HCT116 (cell line): ENCODE data around the gene FBXL7. TPM values are rescaled to one million over a fixed set of nuclear protein-coding genes. Genes with fewer than 3 reads are reported as not detected.

Experiments
- ATAC-seq: fragments of 200-7000 bp; cut with Tn5 transposase; 2 replicates; pipeline ENCODE4 v1.9.1; 2020; ENCODE audit warnings: mild to moderate bottlenecking, moderate library complexity
- BruUV-seq: library from RNA; stranded (reverse); fragments of 400-500 nt; replicated peaks from 2 replicates; lab custom pipeline; 2021; lab: Mats Ljungman, UMichigan
- CTCF ChIA-PET: fragments of 300-600 bp; sonication (Branson Sonifier 250); formaldehyde crosslinking; loops from one replicate; lab custom pipeline; 2021; ENCODE audit warnings: antibody characterized with exemption; lab: Charles Lee
- POLR2A ChIA-PET: fragments of 300-600, 350-600 bp; sonication (Branson Sonifier 250); formaldehyde crosslinking; loops from one replicate; lab custom pipeline; 2021; ENCODE audit warnings: antibody characterized with exemption; lab: Charles Lee
- RAD21 ChIA-PET, 2 experiments: fragments of 300-600 bp; sonication (Branson Sonifier 250); formaldehyde crosslinking; loops; one replicate each; lab custom pipeline; 2023; ENCODE audit warnings: low total read pairs in 2 of 2; ENCODE audit not compliant: uncharacterized antibody in 2 of 2, unreplicated experiment in 2 of 2, low non-redundant PET in 1 of 2; lab: Charles Lee
- DNase-seq: peaks from one replicate; pipeline ENCODE4 v3.0.0-alpha.2; 2010; ENCODE audit warnings: low read depth, low spot score
- H2AFZ ChIP-seq: fragments of 200-600 bp; shearing (Covaris generic), sonication (generic); 2 replicates; pipeline ENCODE4 v1.6.1; 2017; ENCODE audit warnings: low read depth, mixed run types, mixed read lengths, antibody characterized with exemption, low read length; ENCODE audit not compliant: poor library complexity, severe bottlenecking
- H3K27ac ChIP-seq: 2 replicates; pipeline ENCODE4 v1.5.1; 2012; ENCODE audit warnings: low read depth, low read length
- H3K27me3 ChIP-seq: fragments of 200-600 bp; sonication (generic); 2 replicates; pipeline ENCODE4 v1.6.1; 2016; ENCODE audit warnings: mixed run types, low read length, mixed read lengths; ENCODE audit not compliant: insufficient read depth
- H3K36me3 ChIP-seq, 2 experiments: fragments of 200-500 bp in 1 of 2; fragments of 200-600 bp in 1 of 2; sonication (Bioruptor generic) in 1 of 2; sonication (generic) in 1 of 2; 2 replicates each; pipeline versions ENCODE4 v1.5.1 to v1.6.1; 2014 to 2016; ENCODE audit warnings: low read length in 2 of 2, inconsistent platforms in 1 of 2, mixed read lengths in 1 of 2, mixed run types in 1 of 2; ENCODE audit not compliant: insufficient read depth in 2 of 2, control insufficient read depth in 1 of 2
- H3K4me1 ChIP-seq, 2 experiments: fragments of 200-600 bp in 1 of 2; sonication (generic) in 1 of 2; 2 replicates each; pipeline versions ENCODE4 v1.5.1 to v1.6.1; 2012 to 2017; ENCODE audit warnings: low read length in 2 of 2, inconsistent platforms in 1 of 2, mild to moderate bottlenecking in 1 of 2, mixed read lengths in 1 of 2, mixed run types in 1 of 2, moderate library complexity in 1 of 2; ENCODE audit not compliant: insufficient read depth in 2 of 2, control insufficient read depth in 1 of 2
- H3K4me2 ChIP-seq: fragments of 200-600 bp; sonication (generic); 2 replicates; pipeline ENCODE4 v1.6.1; 2017; ENCODE audit warnings: mixed run types, low read length, mixed read lengths
- H3K4me3 ChIP-seq, 2 experiments: fragments of 200-600 bp in 1 of 2; sonication (generic) in 1 of 2; replicated peaks in 1 of 2; 2 replicates each; pipeline ENCODE4 v1.5.1; 2011 to 2016; ENCODE audit warnings: low read length in 2 of 2, control low read depth in 1 of 2, low read depth in 1 of 2, mild to moderate bottlenecking in 1 of 2, mixed read lengths in 1 of 2, mixed run types in 1 of 2
- H3K79me2 ChIP-seq: fragments of 200-600 bp; sonication (generic); 2 replicates; pipeline ENCODE4 v1.6.1; 2017; ENCODE audit warnings: mild to moderate bottlenecking, mixed run types, low read length, moderate library complexity, mixed read lengths; ENCODE audit not compliant: insufficient read depth
- H3K9ac ChIP-seq: fragments of 200-600 bp; sonication (generic); 2 replicates; pipeline ENCODE4 v1.6.1; 2016; ENCODE audit warnings: low read length, mixed read lengths
- H3K9me2 ChIP-seq: fragments of 200-600 bp; sonication (generic), shearing (Covaris generic); 2 replicates; pipeline ENCODE4 v1.6.1; 2017; ENCODE audit warnings: mixed run types, mild to moderate bottlenecking, moderate library complexity; ENCODE audit not compliant: insufficient read depth
- H3K9me3 ChIP-seq, 2 experiments: fragments of 200-500 bp in 1 of 2; fragments of 200-600 bp in 1 of 2; sonication (Bioruptor generic) in 1 of 2; sonication (generic) in 1 of 2; 2 replicates each; pipeline ENCODE4 v1.6.1; 2014 to 2017; ENCODE audit warnings: low read length in 2 of 2, mixed read lengths in 2 of 2, inconsistent platforms in 1 of 2, low read depth in 1 of 2, mild to moderate bottlenecking in 1 of 2, mixed run types in 1 of 2, moderate library complexity in 1 of 2; ENCODE audit not compliant: control insufficient read depth in 1 of 2, insufficient read depth in 1 of 2
- H4K20me1 ChIP-seq: fragments of 200-600 bp; sonication (generic), shearing (Covaris generic); 2 replicates; pipeline ENCODE4 v1.6.1; 2017; ENCODE audit warnings: mixed run types, mild to moderate bottlenecking, moderate library complexity; ENCODE audit not compliant: insufficient read depth
- CBX3 ChIP-seq: IDR thresholded peaks from 2 replicates; pipeline ENCODE4 v1.6.1; 2012; ENCODE audit warnings: low read depth
- CEBPB ChIP-seq: IDR thresholded peaks from 2 replicates; pipeline ENCODE4 v1.6.1; 2012; ENCODE audit warnings: low read depth
- EGR1 ChIP-seq: IDR thresholded peaks from 2 replicates; pipeline ENCODE4 v1.6.1; 2012; ENCODE audit warnings: low read depth
- EZH2 ChIP-seq: fragments of 200-600 bp; sonication (generic); IDR thresholded peaks from 2 replicates; pipeline ENCODE4 v1.6.1; 2017; ENCODE audit warnings: antibody characterized with exemption, mixed run types
- EZH2phosphoT487 ChIP-seq: fragments of 200-600 bp; IDR thresholded peaks from 2 replicates; pipeline ENCODE4 v1.6.1; 2018; ENCODE audit warnings: antibody characterized with exemption, borderline replicate concordance
- FOSL1 ChIP-seq: IDR thresholded peaks from 2 replicates; pipeline ENCODE4 v1.6.1; 2012; ENCODE audit warnings: low read depth
- JUND ChIP-seq: IDR thresholded peaks from 2 replicates; pipeline ENCODE4 v1.6.1; 2012
- POLR2AphosphoS5 ChIP-seq: IDR thresholded peaks from 2 replicates; pipeline ENCODE4 v1.6.1; 2011; ENCODE audit warnings: mild to moderate bottlenecking, low read depth, low read length, moderate library complexity
- RAD21 ChIP-seq: IDR thresholded peaks from 2 replicates; pipeline ENCODE4 v1.6.1; 2012; ENCODE audit warnings: low read depth, mild to moderate bottlenecking
- SIN3A ChIP-seq: IDR thresholded peaks from 2 replicates; pipeline ENCODE4 v1.6.1; 2012; ENCODE audit warnings: low read depth
- TCF7L2 ChIP-seq: IDR thresholded peaks from 2 replicates; pipeline ENCODE4 v1.7.0; 2011; ENCODE audit warnings: borderline replicate concordance, inconsistent platforms; ENCODE audit not compliant: insufficient read depth, insufficient read length; ENCODE audit errors: extremely low read depth
- YY1 ChIP-seq: IDR thresholded peaks from 2 replicates; pipeline ENCODE4 v1.6.1; 2011; ENCODE audit warnings: low read length, low read depth, moderate library complexity, mild to moderate bottlenecking; ENCODE audit not compliant: insufficient replicate concordance; ENCODE audit errors: extremely low read depth
- ZFX ChIP-seq: fragments of 450-650 bp; IDR thresholded peaks from 2 replicates; pipeline ENCODE4 v1.6.1; 2017
- ZNF274 ChIP-seq: fragments of 200-500 bp; sonication (Bioruptor generic); IDR thresholded peaks from 2 replicates; pipeline ENCODE4 v1.6.1; 2014; ENCODE audit warnings: mild to moderate bottlenecking, low read depth, low read length, inconsistent platforms
- intact Hi-C: fragments of 100-400 bp; cut with micrococcal nuclease; formaldehyde crosslinking; loops from 2 replicates; pipeline ENCODE4 v1.10.0; 2022
- total RNA-seq: library from RNA; stranded (reverse); gene quantifications from one replicate; pipeline ENCODE4 v1.2.1, GENCODE V29; 2021; ENCODE audit not compliant: unreplicated experiment
- TF ChIP-seq, protein P1 (sequence below): IDR thresholded peaks from 2 replicates; pipeline ENCODE4 v1.6.1; 2012
- TF ChIP-seq, protein P2 (sequence below): IDR thresholded peaks from 2 replicates; pipeline ENCODE4 v1.6.1; 2011; ENCODE audit warnings: mild to moderate bottlenecking, low read length, moderate library complexity; ENCODE audit not compliant: insufficient replicate concordance; ENCODE audit errors: extremely low read depth
- TF ChIP-seq, protein P3 (sequence below), 3 experiments: fragments of 200-600 bp in 1 of 3; sonication (generic) in 1 of 3; IDR thresholded peaks in 2 of 3; conservative IDR thresholded peaks in 1 of 3; 2 replicates each; pipeline ENCODE4 v1.5.1; 2012 to 2017; ENCODE audit warnings: low read depth in 2 of 3, low read length in 2 of 3, antibody characterized with exemption in 1 of 3, borderline replicate concordance in 1 of 3, control low read depth in 1 of 3, mild to moderate bottlenecking in 1 of 3, mixed read lengths in 1 of 3, mixed run types in 1 of 3, moderate library complexity in 1 of 3; ENCODE audit not compliant: insufficient read depth in 1 of 3
- TF ChIP-seq, protein P4 (sequence below): IDR thresholded peaks from 2 replicates; pipeline ENCODE4 v1.6.1; 2012; ENCODE audit warnings: low read depth
- TF ChIP-seq, protein P5 (sequence below): IDR thresholded peaks from 2 replicates; pipeline ENCODE4 v1.6.1; 2012

Gene FBXL7
- total RNA-seq, 1 experiment from 2014 or later, result 0.05 TPM

DNA sequence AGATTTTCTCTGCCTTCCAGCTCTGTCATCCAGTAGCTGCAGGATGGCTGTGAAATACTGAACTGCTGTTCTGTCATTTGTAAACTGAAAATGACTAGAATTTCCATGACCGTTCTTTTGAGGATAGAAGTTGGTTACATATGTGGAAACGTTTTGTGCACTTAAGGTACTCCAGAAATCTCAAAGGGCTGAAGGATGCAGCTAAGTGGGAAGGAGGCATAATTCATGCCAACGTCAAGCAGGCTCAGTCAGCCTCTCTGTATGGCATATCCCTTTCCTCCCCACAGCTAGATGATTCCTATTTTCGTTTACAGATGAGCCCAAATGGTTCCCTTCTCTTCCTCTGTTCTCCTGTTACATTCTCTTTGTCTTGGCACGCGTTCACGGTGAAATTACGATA, 257.6 kb downstream of the FBXL7 start:
- POLR2A ChIA-PET, result no interaction called here

More for the DNA sequence above, 257.6 kb downstream of the FBXL7 start:
- H3K9ac ChIP-seq, result no peak overlapping the region
- H3K4me1 ChIP-seq, result no peaks in the 10 kb centered on the region
- H3K27me3 ChIP-seq, result no peaks in the 10 kb centered on the region
- no peak for DNase-seq
- H3K4me3 ChIP-seq, result no peak overlapping the region
- H3K27ac ChIP-seq, result no peak overlapping the region
- no peaks in the 10 kb centered on the region for H4K20me1 ChIP-seq
- TF ChIP-seq ZNF274 (no peak), ZFX (no peak), TCF7L2 (no peak), RAD21 (no peak), CBX3 (no peak), EZH2 (no peak), EGR1 (no peak), EZH2phosphoT487 (no peak), FOSL1 (no peak), SIN3A (no peak), YY1 (no peak), POLR2AphosphoS5 (no peak), JUND (no peak), CEBPB (no peak)
- TF ChIP-seq, protein P1, sequence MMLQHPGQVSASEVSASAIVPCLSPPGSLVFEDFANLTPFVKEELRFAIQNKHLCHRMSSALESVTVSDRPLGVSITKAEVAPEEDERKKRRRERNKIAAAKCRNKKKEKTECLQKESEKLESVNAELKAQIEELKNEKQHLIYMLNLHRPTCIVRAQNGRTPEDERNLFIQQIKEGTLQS, result no peak
- TF ChIP-seq, protein P2, sequence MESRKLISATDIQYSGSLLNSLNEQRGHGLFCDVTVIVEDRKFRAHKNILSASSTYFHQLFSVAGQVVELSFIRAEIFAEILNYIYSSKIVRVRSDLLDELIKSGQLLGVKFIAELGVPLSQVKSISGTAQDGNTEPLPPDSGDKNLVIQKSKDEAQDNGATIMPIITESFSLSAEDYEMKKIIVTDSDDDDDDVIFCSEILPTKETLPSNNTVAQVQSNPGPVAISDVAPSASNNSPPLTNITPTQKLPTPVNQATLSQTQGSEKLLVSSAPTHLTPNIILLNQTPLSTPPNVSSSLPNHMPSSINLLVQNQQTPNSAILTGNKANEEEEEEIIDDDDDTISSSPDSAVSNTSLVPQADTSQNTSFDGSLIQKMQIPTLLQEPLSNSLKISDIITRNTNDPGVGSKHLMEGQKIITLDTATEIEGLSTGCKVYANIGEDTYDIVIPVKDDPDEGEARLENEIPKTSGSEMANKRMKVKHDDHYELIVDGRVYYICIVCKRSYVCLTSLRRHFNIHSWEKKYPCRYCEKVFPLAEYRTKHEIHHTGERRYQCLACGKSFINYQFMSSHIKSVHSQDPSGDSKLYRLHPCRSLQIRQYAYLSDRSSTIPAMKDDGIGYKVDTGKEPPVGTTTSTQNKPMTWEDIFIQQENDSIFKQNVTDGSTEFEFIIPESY, result no peak
- TF ChIP-seq, protein P3, sequence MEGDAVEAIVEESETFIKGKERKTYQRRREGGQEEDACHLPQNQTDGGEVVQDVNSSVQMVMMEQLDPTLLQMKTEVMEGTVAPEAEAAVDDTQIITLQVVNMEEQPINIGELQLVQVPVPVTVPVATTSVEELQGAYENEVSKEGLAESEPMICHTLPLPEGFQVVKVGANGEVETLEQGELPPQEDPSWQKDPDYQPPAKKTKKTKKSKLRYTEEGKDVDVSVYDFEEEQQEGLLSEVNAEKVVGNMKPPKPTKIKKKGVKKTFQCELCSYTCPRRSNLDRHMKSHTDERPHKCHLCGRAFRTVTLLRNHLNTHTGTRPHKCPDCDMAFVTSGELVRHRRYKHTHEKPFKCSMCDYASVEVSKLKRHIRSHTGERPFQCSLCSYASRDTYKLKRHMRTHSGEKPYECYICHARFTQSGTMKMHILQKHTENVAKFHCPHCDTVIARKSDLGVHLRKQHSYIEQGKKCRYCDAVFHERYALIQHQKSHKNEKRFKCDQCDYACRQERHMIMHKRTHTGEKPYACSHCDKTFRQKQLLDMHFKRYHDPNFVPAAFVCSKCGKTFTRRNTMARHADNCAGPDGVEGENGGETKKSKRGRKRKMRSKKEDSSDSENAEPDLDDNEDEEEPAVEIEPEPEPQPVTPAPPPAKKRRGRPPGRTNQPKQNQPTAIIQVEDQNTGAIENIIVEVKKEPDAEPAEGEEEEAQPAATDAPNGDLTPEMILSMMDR (IDR thresholded peaks at IDR 0.05 in 2 of 3, conservative IDR thresholded peaks at IDR 0.05 in 1 of 3; ENCODE audit: borderline replicate concordance in 1 of 3, insufficient read depth in 1 of 3, low read depth in 2 of 3, low read length in 2 of 3), result no peak
- TF ChIP-seq, protein P4, sequence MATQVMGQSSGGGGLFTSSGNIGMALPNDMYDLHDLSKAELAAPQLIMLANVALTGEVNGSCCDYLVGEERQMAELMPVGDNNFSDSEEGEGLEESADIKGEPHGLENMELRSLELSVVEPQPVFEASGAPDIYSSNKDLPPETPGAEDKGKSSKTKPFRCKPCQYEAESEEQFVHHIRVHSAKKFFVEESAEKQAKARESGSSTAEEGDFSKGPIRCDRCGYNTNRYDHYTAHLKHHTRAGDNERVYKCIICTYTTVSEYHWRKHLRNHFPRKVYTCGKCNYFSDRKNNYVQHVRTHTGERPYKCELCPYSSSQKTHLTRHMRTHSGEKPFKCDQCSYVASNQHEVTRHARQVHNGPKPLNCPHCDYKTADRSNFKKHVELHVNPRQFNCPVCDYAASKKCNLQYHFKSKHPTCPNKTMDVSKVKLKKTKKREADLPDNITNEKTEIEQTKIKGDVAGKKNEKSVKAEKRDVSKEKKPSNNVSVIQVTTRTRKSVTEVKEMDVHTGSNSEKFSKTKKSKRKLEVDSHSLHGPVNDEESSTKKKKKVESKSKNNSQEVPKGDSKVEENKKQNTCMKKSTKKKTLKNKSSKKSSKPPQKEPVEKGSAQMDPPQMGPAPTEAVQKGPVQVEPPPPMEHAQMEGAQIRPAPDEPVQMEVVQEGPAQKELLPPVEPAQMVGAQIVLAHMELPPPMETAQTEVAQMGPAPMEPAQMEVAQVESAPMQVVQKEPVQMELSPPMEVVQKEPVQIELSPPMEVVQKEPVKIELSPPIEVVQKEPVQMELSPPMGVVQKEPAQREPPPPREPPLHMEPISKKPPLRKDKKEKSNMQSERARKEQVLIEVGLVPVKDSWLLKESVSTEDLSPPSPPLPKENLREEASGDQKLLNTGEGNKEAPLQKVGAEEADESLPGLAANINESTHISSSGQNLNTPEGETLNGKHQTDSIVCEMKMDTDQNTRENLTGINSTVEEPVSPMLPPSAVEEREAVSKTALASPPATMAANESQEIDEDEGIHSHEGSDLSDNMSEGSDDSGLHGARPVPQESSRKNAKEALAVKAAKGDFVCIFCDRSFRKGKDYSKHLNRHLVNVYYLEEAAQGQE, result no peak
- TF ChIP-seq, protein P5, sequence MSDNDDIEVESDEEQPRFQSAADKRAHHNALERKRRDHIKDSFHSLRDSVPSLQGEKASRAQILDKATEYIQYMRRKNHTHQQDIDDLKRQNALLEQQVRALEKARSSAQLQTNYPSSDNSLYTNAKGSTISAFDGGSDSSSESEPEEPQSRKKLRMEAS, result no peak
- H3K36me3 ChIP-seq, result no peaks in the 10 kb centered on the region
- no peaks in the 10 kb centered on the region for H3K9me2 ChIP-seq
- H3K9me3 ChIP-seq, result peaks cover 10 to 40% of the 10 kb centered on the region in 2 experiments; a peak in 3 of 4 replicates
- CTCF ChIA-PET, result no interaction called here
- intact Hi-C loops, result no loop called here
- no peak overlapping the region for H3K4me2 ChIP-seq
- BruUV-seq, result no TSS peak
- no peaks in the 10 kb centered on the region for H3K79me2 ChIP-seq
- RAD21 ChIA-PET, result no interaction called here
- ATAC-seq, result no peak
- H2AFZ ChIP-seq, result no peak overlapping the region
